HEK293 (cell line): ENCODE measurements around the gene CTCF.

Source experiments
- ZNF121 ChIP-seq: fragments of 450-650 bp; formaldehyde crosslinking; IDR thresholded peaks from 2 replicates; pipeline ENCODE4 v1.5.1; 2016; ENCODE audit warnings: missing biosample characterization, missing genetic modification characterization
- ZNF274 ChIP-seq, 2 experiments: fragments of 200-500 bp in 1 of 2; fragments of 450-650 bp in 1 of 2; sonication (Bioruptor generic) in 1 of 2; formaldehyde crosslinking in 1 of 2; IDR thresholded peaks; 2 replicates each; pipeline versions ENCODE4 v1.5.1 to v1.6.1; 2014 to 2016; ENCODE audit warnings: borderline replicate concordance in 1 of 2, inconsistent platforms in 1 of 2, low read length in 1 of 2, missing biosample characterization in 1 of 2, missing genetic modification characterization in 1 of 2
- ZNF501 ChIP-seq: fragments of 450-650 bp; formaldehyde crosslinking; IDR thresholded peaks from 2 replicates; pipeline ENCODE4 v1.5.1; 2016; ENCODE audit warnings: missing biosample characterization, missing genetic modification characterization
- TF ChIP-seq, protein P1 (sequence below): fragments of 450-650 bp; formaldehyde crosslinking; IDR thresholded peaks from 2 replicates; pipeline ENCODE4 v1.5.1; 2016; ENCODE audit warnings: missing biosample characterization, missing genetic modification characterization
- TF ChIP-seq, protein P2 (sequence below): fragments of 450-650 bp; formaldehyde crosslinking; IDR thresholded peaks from 2 replicates; pipeline ENCODE4 v1.5.1; 2016; ENCODE audit warnings: missing biosample characterization, missing genetic modification characterization
- TF ChIP-seq, protein P3 (sequence below): fragments of 450-650 bp; IDR thresholded peaks from 2 replicates; pipeline ENCODE4 v1.5.1; 2018; ENCODE audit warnings: missing biosample characterization, mild to moderate bottlenecking, missing genetic modification characterization

DNA sequence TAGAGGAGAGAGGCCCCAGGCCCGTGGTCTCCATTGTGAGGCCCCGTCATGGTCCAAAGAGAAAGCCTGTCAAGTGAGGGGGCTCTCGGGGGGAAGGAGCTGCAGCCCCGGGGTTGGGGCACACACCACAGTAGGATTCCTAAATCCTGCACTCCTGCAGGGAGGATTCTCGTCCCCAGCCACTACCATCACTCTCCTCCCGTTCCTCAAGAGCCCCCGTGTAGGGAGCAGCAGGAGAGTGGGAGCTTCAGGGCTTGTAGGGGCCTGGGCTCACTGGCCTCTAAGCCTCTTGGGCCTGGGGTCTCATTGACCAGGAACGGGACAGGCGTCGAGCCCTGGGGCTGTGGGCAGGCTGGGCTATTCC, 105.1 kb downstream of the CTCF start:
- TF ChIP-seq, protein P1, sequence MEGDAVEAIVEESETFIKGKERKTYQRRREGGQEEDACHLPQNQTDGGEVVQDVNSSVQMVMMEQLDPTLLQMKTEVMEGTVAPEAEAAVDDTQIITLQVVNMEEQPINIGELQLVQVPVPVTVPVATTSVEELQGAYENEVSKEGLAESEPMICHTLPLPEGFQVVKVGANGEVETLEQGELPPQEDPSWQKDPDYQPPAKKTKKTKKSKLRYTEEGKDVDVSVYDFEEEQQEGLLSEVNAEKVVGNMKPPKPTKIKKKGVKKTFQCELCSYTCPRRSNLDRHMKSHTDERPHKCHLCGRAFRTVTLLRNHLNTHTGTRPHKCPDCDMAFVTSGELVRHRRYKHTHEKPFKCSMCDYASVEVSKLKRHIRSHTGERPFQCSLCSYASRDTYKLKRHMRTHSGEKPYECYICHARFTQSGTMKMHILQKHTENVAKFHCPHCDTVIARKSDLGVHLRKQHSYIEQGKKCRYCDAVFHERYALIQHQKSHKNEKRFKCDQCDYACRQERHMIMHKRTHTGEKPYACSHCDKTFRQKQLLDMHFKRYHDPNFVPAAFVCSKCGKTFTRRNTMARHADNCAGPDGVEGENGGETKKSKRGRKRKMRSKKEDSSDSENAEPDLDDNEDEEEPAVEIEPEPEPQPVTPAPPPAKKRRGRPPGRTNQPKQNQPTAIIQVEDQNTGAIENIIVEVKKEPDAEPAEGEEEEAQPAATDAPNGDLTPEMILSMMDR (tag by site-specific recombination), result no peak
- TF ChIP-seq, protein P2, sequence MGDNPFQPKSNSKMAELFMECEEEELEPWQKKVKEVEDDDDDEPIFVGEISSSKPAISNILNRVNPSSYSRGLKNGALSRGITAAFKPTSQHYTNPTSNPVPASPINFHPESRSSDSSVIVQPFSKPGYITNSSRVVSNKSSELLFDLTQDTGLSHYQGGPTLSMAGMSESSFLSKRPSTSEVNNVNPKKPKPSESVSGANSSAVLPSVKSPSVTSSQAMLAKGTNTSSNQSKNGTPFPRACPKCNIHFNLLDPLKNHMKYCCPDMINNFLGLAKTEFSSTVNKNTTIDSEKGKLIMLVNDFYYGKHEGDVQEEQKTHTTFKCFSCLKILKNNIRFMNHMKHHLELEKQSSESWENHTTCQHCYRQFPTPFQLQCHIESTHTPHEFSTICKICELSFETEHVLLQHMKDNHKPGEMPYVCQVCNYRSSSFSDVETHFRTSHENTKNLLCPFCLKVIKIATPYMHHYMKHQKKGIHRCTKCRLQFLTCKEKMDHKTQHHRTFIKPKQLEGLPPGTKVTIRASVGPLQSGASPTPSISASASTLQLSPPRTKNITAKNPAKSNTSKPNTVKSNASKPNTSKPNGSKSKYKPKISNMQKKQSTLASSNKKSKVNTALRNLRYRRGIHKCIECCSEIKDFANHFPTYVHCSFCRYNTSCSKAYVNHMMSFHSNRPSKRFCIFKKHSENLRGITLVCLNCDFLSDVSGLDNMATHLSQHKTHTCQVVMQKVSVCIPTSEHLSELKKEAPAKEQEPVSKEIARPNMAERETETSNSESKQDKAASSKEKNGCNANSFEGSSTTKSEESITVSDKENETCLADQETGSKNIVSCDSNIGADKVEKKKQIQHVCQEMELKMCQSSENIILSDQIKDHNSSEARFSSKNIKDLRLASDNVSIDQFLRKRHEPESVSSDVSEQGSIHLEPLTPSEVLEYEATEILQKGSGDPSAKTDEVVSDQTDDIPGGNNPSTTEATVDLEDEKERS, result no peak
- no peak for TF ChIP-seq ZNF501 (tag by site-specific recombination)
- TF ChIP-seq, protein P3, sequence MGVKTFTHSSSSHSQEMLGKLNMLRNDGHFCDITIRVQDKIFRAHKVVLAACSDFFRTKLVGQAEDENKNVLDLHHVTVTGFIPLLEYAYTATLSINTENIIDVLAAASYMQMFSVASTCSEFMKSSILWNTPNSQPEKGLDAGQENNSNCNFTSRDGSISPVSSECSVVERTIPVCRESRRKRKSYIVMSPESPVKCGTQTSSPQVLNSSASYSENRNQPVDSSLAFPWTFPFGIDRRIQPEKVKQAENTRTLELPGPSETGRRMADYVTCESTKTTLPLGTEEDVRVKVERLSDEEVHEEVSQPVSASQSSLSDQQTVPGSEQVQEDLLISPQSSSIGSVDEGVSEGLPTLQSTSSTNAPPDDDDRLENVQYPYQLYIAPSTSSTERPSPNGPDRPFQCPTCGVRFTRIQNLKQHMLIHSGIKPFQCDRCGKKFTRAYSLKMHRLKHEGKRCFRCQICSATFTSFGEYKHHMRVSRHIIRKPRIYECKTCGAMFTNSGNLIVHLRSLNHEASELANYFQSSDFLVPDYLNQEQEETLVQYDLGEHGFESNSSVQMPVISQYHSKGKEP (tag by site-specific recombination), result no peak
- TF ChIP-seq ZNF274 (IDR thresholded peaks at IDR 0.05; ENCODE audit: low read length), result no peak
- no peak for TF ChIP-seq ZNF274 (tag by site-specific recombination; IDR thresholded peaks at IDR 0.05; ENCODE audit: borderline replicate concordance)
- no peak for TF ChIP-seq ZNF121 (tag by site-specific recombination)
